Mammary epithelial cell (primary cell): Measurements from ENCODE around the gene BORCS5.

ENCODE experiments used
- EZH2 ChIP-seq: IDR thresholded peaks from 2 replicates; pipeline ENCODE4 v1.6.1; 2012; ENCODE audit warnings: low read length, inconsistent platforms, borderline replicate concordance
- TF ChIP-seq, protein P1 (sequence below), 2 donors: IDR thresholded peaks in 1 of 2; conservative IDR thresholded peaks in 1 of 2; 2 replicates each; pipeline ENCODE4 v1.5.1; 2011 to 2012; ENCODE audit warnings: inconsistent platforms in 2 of 2, low read length in 2 of 2, mild to moderate bottlenecking in 2 of 2, control low read depth in 1 of 2, low read depth in 1 of 2; ENCODE audit not compliant: insufficient read depth in 1 of 2; ENCODE audit errors: extremely low read depth in 1 of 2

GRCh38 chr12:12441843-12442461 lies 85.1 kb downstream of the BORCS5 start:
- TF ChIP-seq, protein P1, sequence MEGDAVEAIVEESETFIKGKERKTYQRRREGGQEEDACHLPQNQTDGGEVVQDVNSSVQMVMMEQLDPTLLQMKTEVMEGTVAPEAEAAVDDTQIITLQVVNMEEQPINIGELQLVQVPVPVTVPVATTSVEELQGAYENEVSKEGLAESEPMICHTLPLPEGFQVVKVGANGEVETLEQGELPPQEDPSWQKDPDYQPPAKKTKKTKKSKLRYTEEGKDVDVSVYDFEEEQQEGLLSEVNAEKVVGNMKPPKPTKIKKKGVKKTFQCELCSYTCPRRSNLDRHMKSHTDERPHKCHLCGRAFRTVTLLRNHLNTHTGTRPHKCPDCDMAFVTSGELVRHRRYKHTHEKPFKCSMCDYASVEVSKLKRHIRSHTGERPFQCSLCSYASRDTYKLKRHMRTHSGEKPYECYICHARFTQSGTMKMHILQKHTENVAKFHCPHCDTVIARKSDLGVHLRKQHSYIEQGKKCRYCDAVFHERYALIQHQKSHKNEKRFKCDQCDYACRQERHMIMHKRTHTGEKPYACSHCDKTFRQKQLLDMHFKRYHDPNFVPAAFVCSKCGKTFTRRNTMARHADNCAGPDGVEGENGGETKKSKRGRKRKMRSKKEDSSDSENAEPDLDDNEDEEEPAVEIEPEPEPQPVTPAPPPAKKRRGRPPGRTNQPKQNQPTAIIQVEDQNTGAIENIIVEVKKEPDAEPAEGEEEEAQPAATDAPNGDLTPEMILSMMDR (conservative IDR thresholded peaks at IDR 0.05 in 1 of 2, IDR thresholded peaks at IDR 0.05 in 1 of 2; ENCODE audit: extremely low read depth in 1 of 2, insufficient read depth in 1 of 2, low read depth in 1 of 2, low read length in 2 of 2) = no peak
- TF ChIP-seq EZH2 = no peak
